ENCODE data around the gene AKNA. TPM values are rescaled to one million over a fixed set of nuclear protein-coding genes. Genes with fewer than 3 reads are reported as not detected.

The AKNA gene
- total and polyA plus RNA-seq, 2 donors (not counting 1 experiment from before 2014, with no cell fraction given): 178 to 407 TPM

DNA sequence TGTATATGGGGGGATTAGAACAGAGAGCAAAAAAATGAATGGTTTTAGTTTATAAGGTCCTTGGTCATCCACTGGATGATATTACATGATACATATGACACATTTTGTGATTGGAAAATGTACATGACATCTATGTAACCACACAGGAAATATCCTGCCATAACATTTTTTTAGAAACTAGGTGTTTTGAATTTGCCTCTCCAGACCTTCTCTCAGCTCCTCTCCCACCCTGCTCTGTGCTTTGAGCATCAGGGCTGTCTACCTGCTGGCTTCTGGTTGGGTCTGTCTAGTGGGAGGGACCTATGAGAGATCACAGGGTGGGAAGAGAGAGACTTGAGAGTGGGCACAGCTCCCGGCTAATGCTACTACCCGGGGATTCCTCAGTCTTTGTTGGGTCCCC is 24.4 kb downstream of the AKNA start:
- 55% methylated on average over 2 of the region's 2 CpGs for WGBS (ENCODE audit: insufficient coverage)
- H3K9ac ChIP-seq (ENCODE audit: low read length): peak overlapping the region; percentile 2
- H3K4me1 ChIP-seq (ENCODE audit: control insufficient read depth in 2 of 2, insufficient read depth in 2 of 2, low read length in 2 of 2): peaks cover 58 to 69% of the 10 kb centered on the region in 2 donors
- peak overlapping the region; percentile 55 for H3K4me2 ChIP-seq (replicated peaks; ENCODE audit: low read depth, low read length, poor library complexity, severe bottlenecking)
- DNase-seq (no peak), ATAC-seq (ENCODE audit: low read depth) (no peak)
- H4K20me1 ChIP-seq (ENCODE audit: control insufficient read depth, insufficient read depth, low read length, poor library complexity, severe bottlenecking): peaks cover 39% of the 10 kb centered on the region
- TF ChIP-seq, protein P1, sequence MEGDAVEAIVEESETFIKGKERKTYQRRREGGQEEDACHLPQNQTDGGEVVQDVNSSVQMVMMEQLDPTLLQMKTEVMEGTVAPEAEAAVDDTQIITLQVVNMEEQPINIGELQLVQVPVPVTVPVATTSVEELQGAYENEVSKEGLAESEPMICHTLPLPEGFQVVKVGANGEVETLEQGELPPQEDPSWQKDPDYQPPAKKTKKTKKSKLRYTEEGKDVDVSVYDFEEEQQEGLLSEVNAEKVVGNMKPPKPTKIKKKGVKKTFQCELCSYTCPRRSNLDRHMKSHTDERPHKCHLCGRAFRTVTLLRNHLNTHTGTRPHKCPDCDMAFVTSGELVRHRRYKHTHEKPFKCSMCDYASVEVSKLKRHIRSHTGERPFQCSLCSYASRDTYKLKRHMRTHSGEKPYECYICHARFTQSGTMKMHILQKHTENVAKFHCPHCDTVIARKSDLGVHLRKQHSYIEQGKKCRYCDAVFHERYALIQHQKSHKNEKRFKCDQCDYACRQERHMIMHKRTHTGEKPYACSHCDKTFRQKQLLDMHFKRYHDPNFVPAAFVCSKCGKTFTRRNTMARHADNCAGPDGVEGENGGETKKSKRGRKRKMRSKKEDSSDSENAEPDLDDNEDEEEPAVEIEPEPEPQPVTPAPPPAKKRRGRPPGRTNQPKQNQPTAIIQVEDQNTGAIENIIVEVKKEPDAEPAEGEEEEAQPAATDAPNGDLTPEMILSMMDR (IDR thresholded peaks at IDR 0.05): no peak
- TF ChIP-seq EZH2 (IDR thresholded peaks at IDR 0.05; ENCODE audit: borderline replicate concordance, insufficient read depth, low read depth, low read length, poor library complexity, severe bottlenecking): no peak
- peaks cover 9 to 89% of the 10 kb centered on the region in 2 experiments for H3K36me3 ChIP-seq (replicated peaks in 1 of 2; ENCODE audit: control extremely low read depth in 1 of 2, control insufficient read depth in 1 of 2, extremely low read depth in 1 of 2, insufficient read depth in 2 of 2, low read length in 1 of 2)
- Mint-ChIP-seq H3K9me3 (ENCODE audit: insufficient read depth) (peaks cover 3% of the 10 kb centered on the region), H3K4me3 (peak overlapping the region; percentile 66), H3K4me1 (peaks cover 64% of the 10 kb centered on the region), H3K27me3 (no peaks in the 10 kb centered on the region), H3K27ac (peak overlapping the region; percentile 94)
- CTCF ChIA-PET: interaction anchor here (0.8 to 2.6 kb wide), 4 partner anchors 11 to 22 kb away, joined by 3 to 10 read pairs (median 5); no protein-coding TSS in a partner anchor
- no peaks in the 10 kb centered on the region for H3K27me3 ChIP-seq (replicated peaks in 1 of 4; ENCODE audit: control extremely low read depth in 1 of 4, control insufficient read depth in 3 of 4, insufficient read depth in 4 of 4, low read length in 3 of 4)
- H3K27ac ChIP-seq (ENCODE audit: low read length in 2 of 2): peak overlapping the region; percentile 28 to 75
- no peaks in the 10 kb centered on the region for H3K9me3 ChIP-seq (ENCODE audit: control extremely low read depth in 1 of 3, control insufficient read depth in 2 of 3, insufficient read depth in 1 of 3, low read length in 2 of 3)
- intact Hi-C loops (cut with micrococcal nuclease): loop anchor here (5.0 kb wide), 1 partner anchor 34 kb away; no protein-coding TSS in a partner anchor
- POLR2A ChIA-PET: interaction anchor here (1.0 to 8.6 kb wide), 7 partner anchors 10 to 34 kb away, joined by 3 to 108 read pairs (median 6); partner anchors contain the start of gene AKNA
- no peak overlapping the region for H3K4me3 ChIP-seq (ENCODE audit: control extremely low read depth in 1 of 5, extremely low read depth in 1 of 5, insufficient read depth in 1 of 5, low read depth in 2 of 5, low read length in 4 of 5)
- peaks cover 81% of the 10 kb centered on the region for H3K79me2 ChIP-seq (ENCODE audit: control insufficient read depth, insufficient read depth, low read length)
- no peak overlapping the region for H2AFZ ChIP-seq (ENCODE audit: insufficient read depth, low read depth, low read length, poor library complexity, severe bottlenecking)

DNA sequence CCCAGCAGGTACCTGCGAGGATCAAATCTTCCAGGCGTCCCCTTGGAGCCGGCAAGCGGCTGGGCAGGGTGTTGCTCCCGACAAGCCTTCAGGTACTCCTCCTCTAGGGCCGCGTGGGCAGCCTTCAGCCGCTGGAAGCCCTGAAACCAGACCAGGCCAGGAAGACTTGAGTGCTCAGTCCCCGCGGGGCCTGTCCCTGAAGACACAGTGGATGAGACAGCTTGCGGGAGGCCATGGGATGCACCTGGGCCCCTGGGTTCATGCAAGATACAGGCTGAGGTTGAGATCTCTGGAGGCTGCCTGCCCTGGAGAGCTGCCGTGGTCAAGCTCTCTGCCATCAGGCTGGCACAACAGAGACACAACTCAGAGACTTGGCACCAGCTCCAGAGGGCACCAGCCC is 25.4 kb downstream of the AKNA start:
- 65% methylated on average over 12 of the region's 12 CpGs for WGBS (ENCODE audit: insufficient coverage)
- CTCF ChIA-PET: interaction anchor here (0.9 to 2.6 kb wide), 3 partner anchors 10 to 26 kb away, joined by 3 to 7 read pairs (median 6); partner anchors contain the start of gene AKNA
- Histone ChIP-seq H3K79me2 (ENCODE audit: control insufficient read depth, insufficient read depth, low read length) (peaks cover 81% of the 10 kb centered on the region), H3K9me3 (ENCODE audit: control extremely low read depth in 1 of 3, control insufficient read depth in 2 of 3, insufficient read depth in 1 of 3, low read length in 2 of 3) (no peaks in the 10 kb centered on the region), H2AFZ (ENCODE audit: insufficient read depth, low read depth, low read length, poor library complexity, severe bottlenecking) (no peak overlapping the region), H3K9ac (ENCODE audit: low read length) (no peak overlapping the region), H3K36me3 (replicated peaks in 1 of 2; ENCODE audit: control extremely low read depth in 1 of 2, control insufficient read depth in 1 of 2, extremely low read depth in 1 of 2, insufficient read depth in 2 of 2, low read length in 1 of 2) (peaks cover 9 to 89% of the 10 kb centered on the region in 2 experiments), H4K20me1 (ENCODE audit: control insufficient read depth, insufficient read depth, low read length, poor library complexity, severe bottlenecking) (peaks cover 49% of the 10 kb centered on the region), H3K27ac (ENCODE audit: low read length in 2 of 2) (peak overlapping the region; percentile 26 to 75), H3K4me1 (ENCODE audit: control insufficient read depth in 2 of 2, insufficient read depth in 2 of 2, low read length in 2 of 2) (peaks cover 48 to 58% of the 10 kb centered on the region in 2 donors), H3K27me3 (replicated peaks in 1 of 4; ENCODE audit: control extremely low read depth in 1 of 4, control insufficient read depth in 3 of 4, insufficient read depth in 4 of 4, low read length in 3 of 4) (no peaks in the 10 kb centered on the region), H3K4me2 (replicated peaks; ENCODE audit: low read depth, low read length, poor library complexity, severe bottlenecking) (peak overlapping the region; percentile 9), H3K4me3 (ENCODE audit: control extremely low read depth in 1 of 5, extremely low read depth in 1 of 5, insufficient read depth in 1 of 5, low read depth in 2 of 5, low read length in 4 of 5) (no peak overlapping the region)
- no peak for ATAC-seq (ENCODE audit: low read depth)
- Mint-ChIP-seq H3K27me3 (no peaks in the 10 kb centered on the region), H3K27ac (peak overlapping the region; percentile 94), H3K9me3 (ENCODE audit: insufficient read depth) (peaks cover 3% of the 10 kb centered on the region), H3K4me1 (peaks cover 55% of the 10 kb centered on the region), H3K4me3 (no peak overlapping the region)
- POLR2A ChIA-PET: interaction anchor here (1.0 to 8.6 kb wide), 4 partner anchors 10 to 35 kb away, joined by 3 to 108 read pairs (median 5); partner anchors contain the start of gene AKNA
- DNase-seq: no peak
- intact Hi-C loops (cut with micrococcal nuclease): loop anchor here (5.0 kb wide), 1 partner anchor 35 kb away; no protein-coding TSS in a partner anchor
- TF ChIP-seq EZH2 (IDR thresholded peaks at IDR 0.05; ENCODE audit: borderline replicate concordance, insufficient read depth, low read depth, low read length, poor library complexity, severe bottlenecking): no peak
- TF ChIP-seq, protein P1 (IDR thresholded peaks at IDR 0.05): no peak
